HEK293 (cell line): ENCODE data around the gene SPATA31C1.
"Not testable (repeated sequence)": the region's sequence is repeated elsewhere in the genome, so short reads cannot be mapped to it uniquely, and the experiment has no call there.

ENCODE experiments used
- CTCF ChIA-PET: fragments of 350-600 bp; formaldehyde crosslinking; extraction: SDS; loops from one replicate; lab custom pipeline; 2021; ENCODE audit warnings: antibody characterized with exemption; lab: Yijun Ruan, JAX
- POLR2A ChIA-PET: fragments of 300-600 bp; formaldehyde crosslinking; extraction: SDS; loops from one replicate; lab custom pipeline; 2020; ENCODE audit warnings: antibody characterized with exemption, inconsistent platforms; lab: Yijun Ruan, JAX
- H3K27ac ChIP-seq: fragments of 200-500 bp; sonication (Bioruptor generic); 2 replicates; pipeline ENCODE4 v1.5.1; 2014; ENCODE audit warnings: low read depth, low read length, control low read depth, inconsistent platforms; ENCODE audit errors: extremely low read depth
- H3K36me3 ChIP-seq, 2 experiments: fragments of 200-500 bp in 1 of 2; sonication (Bioruptor generic) in 1 of 2; 1 replicate in 1 of 2; 2 replicates in 1 of 2; pipeline ENCODE4 v1.5.1; 2014 to 2017; ENCODE audit warnings: inconsistent platforms in 2 of 2, low read length in 2 of 2; ENCODE audit not compliant: control insufficient read depth in 2 of 2, insufficient read depth in 1 of 2
- H3K4me1 ChIP-seq: fragments of 200-500 bp; sonication (Bioruptor generic); 2 replicates; pipeline ENCODE4 v1.5.1; 2014; ENCODE audit warnings: mild to moderate bottlenecking, low read length, inconsistent platforms; ENCODE audit not compliant: control insufficient read depth, insufficient read depth
- H3K4me3 ChIP-seq: 2 replicates; pipeline ENCODE4 v1.5.1; 2011; ENCODE audit warnings: low read depth, mild to moderate bottlenecking, control low read depth, low read length, moderate library complexity
- H3K9me3 ChIP-seq: fragments of 200-500 bp; sonication (Bioruptor generic); 2 replicates; pipeline ENCODE4 v1.5.1; 2014; ENCODE audit warnings: low read depth, low read length, inconsistent platforms; ENCODE audit not compliant: control insufficient read depth, insufficient read depth
- ZNF529 ChIP-seq: fragments of 450-650 bp; formaldehyde crosslinking; IDR thresholded peaks from 2 replicates; pipeline ENCODE4 v1.5.1; 2017; ENCODE audit warnings: missing genetic modification characterization, missing biosample characterization; ENCODE audit not compliant: insufficient replicate concordance

The SPATA31C1 gene

DNA sequence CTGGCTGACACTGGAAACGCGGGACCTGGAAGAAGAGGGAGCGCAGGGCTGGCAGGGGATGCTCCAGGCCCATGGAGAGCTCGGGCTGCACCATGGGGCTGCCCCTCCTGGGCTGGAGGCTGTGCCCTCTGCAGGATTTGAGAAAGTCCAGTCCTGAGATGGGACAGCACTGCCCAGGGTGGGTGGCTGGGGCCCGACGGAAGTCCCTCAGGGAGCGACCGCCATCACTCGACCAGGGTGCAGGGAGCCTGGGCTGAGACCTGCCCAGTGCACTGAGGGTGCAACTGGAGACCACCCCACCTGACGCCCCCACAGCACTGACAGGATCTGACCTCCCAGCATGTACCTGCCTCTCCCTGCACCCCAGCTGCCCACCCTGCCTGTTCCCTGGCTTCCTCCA lies 7.1 kb downstream of the SPATA31C1 start:
- H3K27ac ChIP-seq, H3K4me1 ChIP-seq, POLR2A ChIA-PET, H3K9me3 ChIP-seq, CTCF ChIA-PET, H3K4me3 ChIP-seq, H3K36me3 ChIP-seq: not testable (repeated sequence)

DNA sequence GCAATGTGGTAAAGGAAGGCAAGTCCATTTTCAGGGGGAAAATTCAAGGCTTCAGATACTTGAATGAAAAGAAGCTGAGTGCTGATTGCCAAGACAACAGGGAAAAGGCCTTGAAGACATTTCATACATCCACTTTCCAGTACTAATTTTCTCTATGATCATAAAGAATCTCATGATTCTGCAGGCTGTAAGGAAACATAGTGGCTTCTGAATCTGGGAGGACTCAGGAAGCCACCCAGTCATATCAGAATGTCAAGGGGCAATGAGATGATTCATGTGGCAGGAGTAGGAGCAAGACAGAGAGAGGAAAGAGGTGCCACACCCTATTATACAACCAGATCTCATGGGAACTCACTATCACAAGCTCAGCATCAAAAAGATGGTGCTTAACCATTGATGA lies 11.4 kb downstream of the SPATA31C1 start:
- H3K27ac ChIP-seq, H3K4me1 ChIP-seq, POLR2A ChIA-PET, H3K9me3 ChIP-seq, H3K36me3 ChIP-seq, CTCF ChIA-PET, H3K4me3 ChIP-seq: not testable (repeated sequence)

DNA sequence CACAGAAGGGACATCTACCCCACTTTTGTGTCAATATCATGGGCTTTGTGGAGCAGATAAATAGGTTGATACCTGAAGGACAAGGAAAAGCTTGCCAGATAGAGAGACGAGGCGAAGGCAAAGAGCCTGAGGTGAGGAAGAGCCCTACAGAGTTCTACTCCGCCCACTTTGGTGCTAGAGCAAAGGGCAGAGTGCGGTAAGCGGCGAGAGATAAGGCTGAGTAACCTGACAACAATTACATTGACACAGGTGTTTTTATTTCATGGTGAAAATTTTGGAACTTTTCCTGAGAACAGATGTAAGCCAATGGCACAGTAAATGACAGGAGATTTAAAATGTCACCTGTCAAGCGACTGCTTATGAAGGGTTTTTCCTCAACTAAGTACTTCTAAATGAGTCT lies 16.7 kb downstream of the SPATA31C1 start:
- H3K36me3 ChIP-seq, POLR2A ChIA-PET, H3K4me3 ChIP-seq, H3K4me1 ChIP-seq, H3K27ac ChIP-seq, H3K9me3 ChIP-seq, CTCF ChIA-PET: not testable (repeated sequence)

DNA sequence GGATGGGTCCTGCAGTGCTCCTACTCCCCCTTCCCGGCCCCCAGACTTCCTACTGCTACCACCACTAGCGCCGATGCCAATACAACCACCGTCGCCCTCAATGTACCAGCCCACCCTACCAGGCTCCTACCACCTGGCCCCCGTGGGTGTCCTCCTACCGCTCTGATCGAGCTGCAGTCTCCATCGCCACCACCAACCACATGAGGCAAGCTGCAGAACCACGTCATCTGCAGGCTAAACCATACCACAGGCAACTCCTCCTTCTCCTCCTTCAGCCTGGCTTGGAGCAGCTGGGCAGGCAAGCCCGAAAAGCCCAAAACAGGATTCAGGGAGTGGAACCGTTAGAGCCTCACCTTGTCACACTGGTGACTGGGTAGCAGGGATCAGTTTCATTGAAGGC lies 19.6 kb downstream of the SPATA31C1 start:
- H3K36me3 ChIP-seq, H3K27ac ChIP-seq, H3K9me3 ChIP-seq, H3K4me3 ChIP-seq, CTCF ChIA-PET, POLR2A ChIA-PET, H3K4me1 ChIP-seq: not testable (repeated sequence)

DNA sequence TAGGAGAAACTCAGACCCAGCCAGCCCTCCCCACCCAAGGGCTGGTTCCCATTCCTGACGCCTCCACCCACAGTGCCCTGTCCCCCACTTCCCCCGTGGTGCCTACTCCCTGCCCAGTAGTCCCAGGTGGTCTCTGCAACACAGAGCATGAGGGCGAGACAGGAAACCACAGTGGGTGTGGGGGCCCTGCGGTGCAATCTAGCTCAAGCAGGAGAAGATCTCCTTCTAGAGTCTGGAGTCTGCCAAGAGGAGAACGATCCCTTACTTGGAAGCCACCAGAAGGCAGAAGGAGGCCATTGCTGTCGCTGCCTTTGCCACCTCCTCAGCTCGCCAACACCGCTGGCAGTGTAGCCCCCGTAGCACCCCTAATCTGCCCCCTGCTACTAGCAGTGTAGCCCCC lies 20.2 kb downstream of the SPATA31C1 start:
- POLR2A ChIA-PET, CTCF ChIA-PET, H3K4me3 ChIP-seq, H3K9me3 ChIP-seq, H3K36me3 ChIP-seq, H3K27ac ChIP-seq, H3K4me1 ChIP-seq: not testable (repeated sequence)

DNA sequence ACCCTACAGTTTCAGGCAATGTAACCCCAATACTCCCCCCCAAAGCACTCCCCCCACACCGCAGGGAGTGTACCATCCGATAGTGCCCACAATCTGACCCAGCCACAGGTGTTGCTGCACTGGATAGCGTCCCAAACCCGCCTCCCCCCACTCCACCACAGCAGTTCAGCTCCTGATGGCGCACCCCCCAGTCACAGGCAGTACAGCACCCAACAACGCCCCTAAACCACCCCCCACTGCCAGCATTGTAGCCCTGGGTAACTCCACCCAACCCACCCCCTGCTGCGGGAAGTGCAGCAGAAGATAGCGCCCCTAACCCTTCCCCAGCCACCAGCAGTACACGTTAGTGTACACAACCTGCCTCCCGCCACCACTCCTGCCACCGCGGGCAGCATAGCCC lies 20.6 kb downstream of the SPATA31C1 start:
- H3K4me3 ChIP-seq, H3K4me1 ChIP-seq, CTCF ChIA-PET, H3K27ac ChIP-seq, H3K36me3 ChIP-seq, POLR2A ChIA-PET, H3K9me3 ChIP-seq: not testable (repeated sequence)

DNA sequence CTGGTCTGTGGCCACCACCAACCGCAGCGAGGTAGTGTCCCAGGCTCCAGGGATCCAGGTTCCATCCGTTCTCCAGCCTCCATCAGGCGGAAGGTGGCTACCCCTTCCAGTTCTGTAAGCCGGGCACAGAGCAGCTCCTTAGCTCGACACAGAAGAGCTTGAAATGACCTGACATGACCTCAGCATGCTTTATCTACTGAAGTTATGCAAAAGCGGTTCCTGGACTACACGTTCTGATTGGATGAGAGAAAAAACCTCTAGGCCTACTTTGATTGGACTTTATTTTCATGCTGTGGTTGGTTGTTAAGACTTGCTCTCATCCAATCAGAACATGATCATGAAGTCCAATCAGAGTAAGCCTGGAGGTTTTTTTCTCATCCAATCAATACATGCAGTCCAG lies 21.3 kb downstream of the SPATA31C1 start:
- POLR2A ChIA-PET, H3K9me3 ChIP-seq, H3K27ac ChIP-seq, H3K36me3 ChIP-seq, H3K4me1 ChIP-seq, H3K4me3 ChIP-seq, CTCF ChIA-PET: not testable (repeated sequence)

DNA sequence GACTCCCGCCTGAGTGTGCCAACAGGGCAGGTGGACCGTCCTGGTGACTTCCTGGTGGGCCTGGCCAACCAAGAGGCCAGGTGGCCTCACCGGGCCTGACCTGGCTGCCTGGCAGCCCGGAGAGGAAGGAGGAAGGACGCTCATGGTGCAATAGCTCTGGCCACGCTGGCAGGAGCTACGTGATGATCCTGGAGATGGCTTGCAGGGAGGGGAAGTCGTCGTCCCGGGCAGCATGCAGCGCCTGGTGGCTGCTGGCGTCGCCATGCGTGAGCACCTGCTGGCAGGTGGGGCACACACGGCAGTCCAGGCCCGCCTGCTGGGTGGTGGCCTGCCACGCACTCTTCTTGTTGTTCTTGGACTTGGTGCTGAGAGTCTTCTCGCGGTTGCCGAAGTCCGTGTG lies 26.3 kb downstream of the SPATA31C1 start:
- no peaks in the 10 kb centered on the region for H3K9me3 ChIP-seq
- CTCF ChIA-PET = interaction anchor here (0.6 kb wide), 1 partner anchor 247 kb away, joined by 3 read pairs; no protein-coding TSS in a partner anchor
- no peak overlapping the region for H3K27ac ChIP-seq
- TF ChIP-seq ZNF529 = no peak
- no peaks in the 10 kb centered on the region for H3K4me1 ChIP-seq
- no peak overlapping the region for H3K4me3 ChIP-seq
- no peaks in the 10 kb centered on the region for H3K36me3 ChIP-seq
- POLR2A ChIA-PET = no interaction called here
